A673 (cell line): ENCODE results near the gene ADAMTS6. TPM values are rescaled to one million over a fixed set of nuclear protein-coding genes. Genes with fewer than 3 reads are reported as not detected.

Experiments used
- BruUV-seq: library from RNA; stranded (reverse); fragments of 400-500 nt; replicated peaks from 2 replicates; lab custom pipeline; 2021; lab: Mats Ljungman, UMichigan
- CTCF ChIA-PET: fragments of 300-600 bp; sonication (Branson Sonifier 250); formaldehyde crosslinking; loops from one replicate; lab custom pipeline; 2022; ENCODE audit warnings: antibody characterized with exemption; lab: Charles Lee
- POLR2A ChIA-PET: fragments of 300-600 bp; sonication (Branson Sonifier 250); formaldehyde crosslinking; loops from one replicate; lab custom pipeline; 2022; ENCODE audit warnings: antibody characterized with exemption; ENCODE audit not compliant: low non-redundant PET; lab: Charles Lee
- DNase-seq: peaks from one replicate; pipeline ENCODE4 v3.0.0-alpha.2; 2015; ENCODE audit warnings: low spot score
- H3K27ac ChIP-seq: fragments of 200-600 bp; sonication (generic); 2 replicates; pipeline ENCODE4 v1.5.1; 2016; ENCODE audit warnings: mixed run types, low read depth, mild to moderate bottlenecking, mixed read lengths, antibody characterized with exemption, low read length; ENCODE audit not compliant: poor library complexity, severe bottlenecking
- H3K27me3 ChIP-seq: fragments of 200-600 bp; sonication (generic); replicated peaks from 2 replicates; pipeline ENCODE4 v1.6.1; 2017; ENCODE audit warnings: mixed run types, low read depth, mild to moderate bottlenecking, mixed read lengths, antibody characterized with exemption, low read length; ENCODE audit not compliant: insufficient read depth, poor library complexity
- H3K36me3 ChIP-seq: fragments of 200-600 bp; sonication (generic); 2 replicates; pipeline ENCODE4 v1.6.1; 2016; ENCODE audit warnings: mixed run types, mild to moderate bottlenecking, mixed read lengths, antibody characterized with exemption, low read length; ENCODE audit not compliant: insufficient read depth, poor library complexity, severe bottlenecking
- H3K4me1 ChIP-seq: fragments of 200-600 bp; sonication (generic); 2 replicates; pipeline ENCODE4 v1.6.1; 2017; ENCODE audit warnings: mixed run types, mild to moderate bottlenecking, mixed read lengths, antibody characterized with exemption, low read length; ENCODE audit not compliant: insufficient read depth, poor library complexity, severe bottlenecking
- H3K4me3 ChIP-seq: fragments of 200-600 bp; sonication (generic); 2 replicates; pipeline ENCODE4 v1.5.1; 2016; ENCODE audit warnings: low read depth, mixed run types, mild to moderate bottlenecking, mixed read lengths, low read length; ENCODE audit not compliant: poor library complexity, severe bottlenecking
- H3K9me3 ChIP-seq: fragments of 200-600 bp; sonication (generic); 2 replicates; pipeline ENCODE4 v1.6.1; 2016; ENCODE audit warnings: mixed run types, low read depth, mild to moderate bottlenecking, mixed read lengths, antibody characterized with exemption, low read length; ENCODE audit not compliant: poor library complexity, severe bottlenecking
- CTCF ChIP-seq: fragments of 300-800, 200-600 bp; sonication (generic); conservative IDR thresholded peaks from 2 replicates; pipeline ENCODE4 v1.5.1; 2017; ENCODE audit warnings: low read depth, mild to moderate bottlenecking, antibody characterized with exemption, low read length, moderate library complexity, mixed read lengths
- EZH2 ChIP-seq: fragments of 200-600 bp; sonication (generic); IDR thresholded peaks from 2 replicates; pipeline ENCODE4 v1.6.1; 2017; ENCODE audit warnings: borderline replicate concordance, low read depth, mild to moderate bottlenecking, mixed read lengths, antibody characterized with exemption, low read length; ENCODE audit not compliant: poor library complexity, severe bottlenecking
- intact Hi-C: fragments of 100-400 bp; cut with micrococcal nuclease; formaldehyde crosslinking; loops from one replicate; pipeline ENCODE4 v1.10.0; 2022; ENCODE audit not compliant: unreplicated experiment
- total RNA-seq: library from RNA; stranded (reverse); gene quantifications from 2 replicates; pipeline ENCODE4 v1.2.3, GENCODE V29; 2021

Gene ADAMTS6
- total RNA-seq, 1 experiment from 2014 or later, result 2.6 TPM

- H3K4me3 ChIP-seq, result no peak overlapping the region
- TF ChIP-seq CTCF (no peak), EZH2 (no peak)
- CTCF ChIA-PET, result no interaction called here
- no peaks in the 10 kb centered on the region for H3K9me3 ChIP-seq
- no peak for DNase-seq
- no peaks in the 10 kb centered on the region for H3K4me1 ChIP-seq
- intact Hi-C loops, result no loop called here
- no peaks in the 10 kb centered on the region for H3K36me3 ChIP-seq
- no TSS peak for BruUV-seq
- no peaks in the 10 kb centered on the region for H3K27me3 ChIP-seq
- no peak overlapping the region for H3K27ac ChIP-seq
- POLR2A ChIA-PET, result no interaction called here
Measured at GRCh38 chr5:65128226-65128625, 353.5 kb downstream of the ADAMTS6 start.

- Histone ChIP-seq H3K9me3 (no peaks in the 10 kb centered on the region), H3K4me1 (no peaks in the 10 kb centered on the region), H3K27ac (no peak overlapping the region), H3K36me3 (no peaks in the 10 kb centered on the region), H3K4me3 (no peak overlapping the region), H3K27me3 (no peaks in the 10 kb centered on the region)
- BruUV-seq, result no TSS peak
- ChIA-PET POLR2A (no interaction called here), CTCF (no interaction called here)
- TF ChIP-seq CTCF (no peak), EZH2 (no peak)
- no peak for DNase-seq
- intact Hi-C loops, result no loop called here
Measured at GRCh38 chr5:65127161-65127901, 354.4 kb downstream of the ADAMTS6 start.

- Histone ChIP-seq H3K27me3 (no peaks in the 10 kb centered on the region), H3K27ac (no peak overlapping the region), H3K9me3 (no peaks in the 10 kb centered on the region), H3K36me3 (no peaks in the 10 kb centered on the region), H3K4me3 (no peak overlapping the region), H3K4me1 (no peaks in the 10 kb centered on the region)
- no TSS peak for BruUV-seq
- no peak for TF ChIP-seq EZH2
- TF ChIP-seq CTCF, result no peak
- POLR2A ChIA-PET, result no interaction called here
- intact Hi-C loops, result no loop called here
- CTCF ChIA-PET, result no interaction called here
- DNase-seq, result no peak
Measured at GRCh38 chr5:65126542-65127069, 355.1 kb downstream of the ADAMTS6 start.
